HFFc6 (cell line): ENCODE measurements around the gene ZNF853. TPM values are rescaled to one million over a fixed set of nuclear protein-coding genes. Genes with fewer than 3 reads are reported as not detected.

Experiments used
- DNase-seq: peaks from one replicate; pipeline ENCODE4 v3.0.0-alpha.2; 2018
- H3K27ac Mint-ChIP-seq: 2 replicates; pipeline ENCODE4 v1.8.0; 2020; ENCODE audit warnings: mild to moderate bottlenecking, mixed read lengths
- H3K27me3 Mint-ChIP-seq: 2 replicates; pipeline ENCODE4 v1.8.0; 2021; ENCODE audit warnings: mild to moderate bottlenecking, moderate library complexity, mixed read lengths; ENCODE audit not compliant: insufficient read depth
- H3K36me3 Mint-ChIP-seq: 2 replicates; pipeline ENCODE4 v1.8.0; 2021; ENCODE audit warnings: low read depth, mixed read lengths
- H3K4me1 Mint-ChIP-seq: 2 replicates; pipeline ENCODE4 v1.8.0; 2020; ENCODE audit warnings: low read depth, mixed read lengths
- H3K4me3 Mint-ChIP-seq: 2 replicates; pipeline ENCODE4 v1.8.0; 2020; ENCODE audit warnings: mild to moderate bottlenecking, moderate library complexity, mixed read lengths
- H3K9me3 Mint-ChIP-seq: 2 replicates; pipeline ENCODE4 v1.8.0; 2020; ENCODE audit warnings: mild to moderate bottlenecking, mixed read lengths
- total RNA-seq, 6 experiments: library from RNA; stranded (reverse); fragmentation: NEBNext Ultra II Directional; extraction: Animal tissue kit (Norgen Biotek cat#: 25700); gene quantifications; 2 replicates in 1 of 6; 3 replicates in 5 of 6; pipeline ENCODE4 v1.2.3, GENCODE V29; 2021
- TF ChIP-seq, protein P1 (sequence below): fragments of 200-600 bp; sonication (generic); IDR thresholded peaks from 2 replicates; pipeline ENCODE4 v1.5.0; 2021; ENCODE audit warnings: antibody characterized with exemption, mild to moderate bottlenecking

ZNF853 gene
- total RNA-seq, 6 experiments from 2014 or later = 0.05 to 0.07 (median 0.06) TPM; not detected in 3

DNA sequence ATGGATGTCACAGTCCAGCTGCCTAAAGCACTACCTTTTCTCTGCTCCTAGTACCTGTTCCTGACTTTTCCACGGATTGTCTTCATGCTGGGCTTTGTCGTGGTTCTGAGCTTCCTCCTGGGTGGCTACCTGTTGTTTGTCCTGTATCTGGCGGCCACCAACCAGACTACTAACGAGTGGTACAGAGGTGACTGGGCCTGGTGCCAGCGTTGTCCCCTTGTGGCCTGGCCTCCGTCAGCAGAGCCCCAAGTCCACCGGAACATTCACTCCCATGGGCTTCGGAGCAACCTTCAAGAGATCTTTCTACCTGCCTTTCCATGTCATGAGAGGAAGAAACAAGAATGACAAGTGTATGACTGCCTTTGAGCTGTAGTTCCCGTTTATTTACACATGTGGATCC is 26.8 kb upstream of the ZNF853 start:
- H3K4me3 Mint-ChIP-seq = peak overlapping the region; percentile 13; the same call in 1 of the 2 replicates
- peaks cover 5% of the 10 kb centered on the region; the same call in 1 of the 2 replicates for H3K36me3 Mint-ChIP-seq
- no peak for DNase-seq
- TF ChIP-seq, protein P1, sequence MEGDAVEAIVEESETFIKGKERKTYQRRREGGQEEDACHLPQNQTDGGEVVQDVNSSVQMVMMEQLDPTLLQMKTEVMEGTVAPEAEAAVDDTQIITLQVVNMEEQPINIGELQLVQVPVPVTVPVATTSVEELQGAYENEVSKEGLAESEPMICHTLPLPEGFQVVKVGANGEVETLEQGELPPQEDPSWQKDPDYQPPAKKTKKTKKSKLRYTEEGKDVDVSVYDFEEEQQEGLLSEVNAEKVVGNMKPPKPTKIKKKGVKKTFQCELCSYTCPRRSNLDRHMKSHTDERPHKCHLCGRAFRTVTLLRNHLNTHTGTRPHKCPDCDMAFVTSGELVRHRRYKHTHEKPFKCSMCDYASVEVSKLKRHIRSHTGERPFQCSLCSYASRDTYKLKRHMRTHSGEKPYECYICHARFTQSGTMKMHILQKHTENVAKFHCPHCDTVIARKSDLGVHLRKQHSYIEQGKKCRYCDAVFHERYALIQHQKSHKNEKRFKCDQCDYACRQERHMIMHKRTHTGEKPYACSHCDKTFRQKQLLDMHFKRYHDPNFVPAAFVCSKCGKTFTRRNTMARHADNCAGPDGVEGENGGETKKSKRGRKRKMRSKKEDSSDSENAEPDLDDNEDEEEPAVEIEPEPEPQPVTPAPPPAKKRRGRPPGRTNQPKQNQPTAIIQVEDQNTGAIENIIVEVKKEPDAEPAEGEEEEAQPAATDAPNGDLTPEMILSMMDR = no peak
- no peaks in the 10 kb centered on the region; the same call in none of the 2 replicates for H3K27me3 Mint-ChIP-seq
- H3K4me1 Mint-ChIP-seq = peaks cover 6% of the 10 kb centered on the region
- H3K27ac Mint-ChIP-seq = no peak overlapping the region
- H3K9me3 Mint-ChIP-seq = no peaks in the 10 kb centered on the region

DNA sequence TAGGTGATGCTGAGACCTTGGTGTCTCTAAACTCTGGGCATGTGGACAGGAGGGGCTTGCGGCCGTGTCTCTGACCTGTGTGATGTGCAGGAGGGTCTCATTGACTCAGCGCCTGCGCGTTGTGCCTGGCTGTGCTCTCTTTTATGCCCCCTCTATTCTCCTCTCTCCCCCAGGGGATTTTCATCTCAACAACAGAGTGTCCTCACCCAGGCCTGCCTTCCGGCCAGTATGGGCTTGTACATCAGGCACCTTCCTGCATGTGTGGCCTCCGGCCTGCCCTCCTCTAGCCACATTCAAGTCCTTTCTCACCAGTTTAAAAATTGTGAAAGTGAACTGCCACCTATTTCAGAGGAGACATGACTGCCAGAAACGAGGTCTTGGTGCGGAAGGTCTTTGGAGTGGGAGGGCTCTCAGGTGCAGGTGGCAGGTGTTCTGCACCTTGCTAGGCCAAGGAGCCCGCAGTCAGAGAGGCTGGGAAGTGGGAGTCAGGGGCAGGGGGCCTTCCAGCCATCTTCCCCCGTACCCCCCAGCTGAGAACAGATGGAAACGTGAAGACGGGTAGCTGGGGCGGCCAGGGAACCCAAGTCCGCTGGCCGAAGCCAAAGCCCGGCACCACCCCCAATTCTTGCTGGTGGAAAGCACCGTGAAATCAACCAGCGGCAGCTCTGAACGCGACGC is 26.1 kb upstream of the ZNF853 start:
- Mint-ChIP-seq H3K9me3 (no peaks in the 10 kb centered on the region), H3K4me3 (peak overlapping the region; percentile 63), H3K27ac (no peak overlapping the region), H3K27me3 (no peaks in the 10 kb centered on the region; the same call in none of the 2 replicates), H3K4me1 (peaks cover 6% of the 10 kb centered on the region), H3K36me3 (peaks cover 5% of the 10 kb centered on the region; the same call in 1 of the 2 replicates)
- DNase-seq = no peak
- TF ChIP-seq, protein P1 = no peak

DNA sequence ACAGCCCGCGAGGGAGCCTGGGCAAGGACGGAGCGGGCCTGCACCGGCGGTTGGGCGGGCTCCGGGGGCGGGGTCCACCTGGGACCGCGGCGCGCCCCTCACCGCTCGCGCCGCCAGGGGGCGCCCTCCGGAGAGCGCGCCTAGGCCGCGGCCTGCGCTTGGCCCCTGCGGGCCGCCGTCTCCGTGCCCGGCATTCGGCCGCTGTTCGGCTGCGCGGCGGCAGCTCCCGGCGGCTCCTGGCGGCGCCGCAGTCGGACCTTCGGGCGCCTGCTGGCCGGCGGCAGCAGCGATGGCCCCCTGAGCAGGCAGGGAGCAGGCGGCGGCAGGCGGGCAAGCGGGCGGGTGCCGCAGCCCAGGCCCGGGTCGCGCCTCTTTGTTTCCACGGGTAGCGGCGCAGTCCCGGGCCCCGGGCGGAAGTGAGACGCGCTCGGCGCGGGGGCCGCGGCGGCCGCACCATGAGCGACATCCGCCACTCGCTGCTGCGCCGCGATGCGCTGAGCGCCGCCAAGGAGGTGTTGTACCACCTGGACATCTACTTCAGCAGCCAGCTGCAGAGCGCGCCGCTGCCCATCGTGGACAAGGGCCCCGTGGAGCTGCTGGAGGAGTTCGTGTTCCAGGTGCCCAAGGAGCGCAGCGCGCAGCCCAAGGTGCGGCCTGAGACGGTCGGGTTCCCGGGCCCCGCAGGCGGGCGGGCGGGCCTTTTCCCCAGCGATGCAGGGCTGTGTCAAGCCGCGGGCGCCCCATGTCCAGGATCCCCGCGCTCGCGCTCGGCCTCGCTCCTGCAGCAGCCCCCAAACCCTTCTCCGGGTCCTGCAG is 25.4 kb upstream of the ZNF853 start, which contains the start of gene INTS15:
Gene INTS15, plus strand, starts transcription at position 193 of the 816 bp plus-strand sequence. Its CDS starts 263 bp downstream, at position 456.
- Mint-ChIP-seq H3K36me3 (peaks cover 5% of the 10 kb centered on the region; the same call in 1 of the 2 replicates), H3K4me3 (peak within 1 kb of the TSS; percentile 93), H3K27me3 (no peaks in the 10 kb centered on the region; the same call in none of the 2 replicates), H3K4me1 (peaks cover 6% of the 10 kb centered on the region), H3K9me3 (no peaks in the 10 kb centered on the region), H3K27ac (peak within 1 kb of the TSS; percentile 54)
- TF ChIP-seq, protein P1 = peak; percentile 85
- peak; percentile 54 for DNase-seq

DNA sequence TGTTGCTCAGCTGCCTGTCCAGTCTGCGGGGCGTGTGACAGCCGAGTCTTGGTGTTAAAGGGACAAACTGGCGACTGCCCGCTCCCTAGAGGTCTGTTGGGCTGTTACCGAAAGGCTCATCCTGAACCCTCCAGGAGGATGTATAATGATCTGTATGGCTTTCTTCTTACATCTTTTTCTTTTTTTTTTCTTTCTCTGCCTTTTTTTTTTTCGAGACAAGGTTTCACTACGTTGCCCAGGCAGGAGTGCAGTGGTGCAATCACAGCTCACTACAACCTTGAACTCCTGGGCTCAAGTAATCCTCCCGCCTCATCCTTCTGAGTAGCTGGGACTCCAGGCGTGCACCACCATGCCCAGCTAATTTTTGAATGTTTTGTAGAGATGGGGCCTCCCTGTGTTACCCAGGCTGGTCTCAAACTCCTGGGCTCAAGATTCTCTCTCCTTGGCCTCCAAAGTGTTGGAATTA is 24.7 kb upstream of the ZNF853 start:
- peaks cover 7% of the 10 kb centered on the region for H3K36me3 Mint-ChIP-seq
- peak overlapping the region; percentile 54 for H3K27ac Mint-ChIP-seq
- no peak for DNase-seq
- H3K4me3 Mint-ChIP-seq = peak overlapping the region; percentile 93
- peaks cover 6% of the 10 kb centered on the region for H3K4me1 Mint-ChIP-seq
- H3K27me3 Mint-ChIP-seq = no peaks in the 10 kb centered on the region; the same call in none of the 2 replicates
- H3K9me3 Mint-ChIP-seq = no peaks in the 10 kb centered on the region
- TF ChIP-seq, protein P1 = no peak

DNA sequence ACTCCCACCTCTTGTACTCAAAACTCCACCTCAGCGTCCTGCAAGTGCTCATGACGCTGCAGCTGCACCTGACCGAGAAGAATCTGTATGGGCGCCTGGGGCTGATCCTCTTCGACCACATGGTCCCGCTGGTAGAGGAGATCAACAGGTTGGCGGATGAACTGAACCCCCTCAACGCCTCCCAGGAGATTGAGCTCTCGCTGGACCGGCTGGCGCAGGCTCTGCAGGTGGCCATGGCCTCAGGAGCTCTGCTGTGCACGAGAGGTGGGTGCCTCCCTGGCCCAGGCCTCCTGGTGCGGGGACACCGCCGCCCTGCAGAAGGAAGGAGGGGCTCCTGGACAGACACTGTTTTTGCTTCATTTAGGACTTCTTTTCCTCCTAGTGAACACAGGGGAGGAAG is 15.3 kb upstream of the ZNF853 start:
- no peaks in the 10 kb centered on the region for H3K9me3 Mint-ChIP-seq
- H3K4me1 Mint-ChIP-seq = no peaks in the 10 kb centered on the region
- H3K27ac Mint-ChIP-seq = no peak overlapping the region
- no peak for DNase-seq
- H3K36me3 Mint-ChIP-seq = peaks cover 31% of the 10 kb centered on the region
- H3K4me3 Mint-ChIP-seq = no peak overlapping the region
- TF ChIP-seq, protein P1 = no peak
- H3K27me3 Mint-ChIP-seq = no peaks in the 10 kb centered on the region; the same call in 1 of the 2 replicates
